Activated T-helper 1 cell treated with Interleukin-2 at 50 U/mL for 16 hours (primary cell): ENCODE results near the gene HOXD10.

Experiments used
- DNase-seq: peaks from one replicate; pipeline ENCODE4 v3.0.0-alpha.2; 2020; ENCODE audit warnings: low read depth

Gene HOXD10

DNA sequence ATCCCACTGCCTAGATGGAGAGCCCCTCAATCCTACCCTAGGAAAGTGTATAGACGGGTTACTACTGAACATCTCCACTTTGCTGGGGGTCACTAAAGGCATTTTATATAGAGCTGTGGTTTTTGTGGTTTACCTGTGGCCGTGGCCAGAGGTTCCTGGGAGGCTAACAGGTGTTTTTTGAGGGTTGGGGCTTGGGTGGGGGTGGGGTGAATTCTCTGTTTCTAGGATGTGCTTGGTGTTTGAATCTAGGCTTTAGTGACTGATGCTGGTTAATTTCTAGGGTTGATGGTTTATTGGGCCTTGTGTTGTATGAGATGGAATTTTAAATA, 20.6 kb downstream of the HOXD10 start:
- no peak for DNase-seq

DNA sequence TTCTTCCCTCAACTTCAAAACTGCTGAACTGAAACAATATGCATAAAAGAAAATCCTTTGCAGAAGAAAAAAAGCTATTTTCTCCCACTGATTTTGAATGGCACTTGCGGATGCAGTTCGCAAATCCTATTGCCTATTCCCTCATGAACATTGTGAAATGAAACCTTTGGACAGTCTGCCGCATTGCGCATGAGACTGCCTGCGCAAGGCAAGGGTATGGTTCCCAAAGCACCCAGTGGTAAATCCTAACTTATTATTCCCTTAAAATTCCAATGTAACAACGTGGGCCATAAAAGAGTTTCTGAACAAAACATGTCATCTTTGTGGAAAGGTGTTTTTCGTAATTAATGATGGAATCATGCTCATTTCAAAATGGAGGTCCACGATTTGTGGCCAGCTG, 21.3 kb downstream of the HOXD10 start:
- DNase-seq: no peak

DNA sequence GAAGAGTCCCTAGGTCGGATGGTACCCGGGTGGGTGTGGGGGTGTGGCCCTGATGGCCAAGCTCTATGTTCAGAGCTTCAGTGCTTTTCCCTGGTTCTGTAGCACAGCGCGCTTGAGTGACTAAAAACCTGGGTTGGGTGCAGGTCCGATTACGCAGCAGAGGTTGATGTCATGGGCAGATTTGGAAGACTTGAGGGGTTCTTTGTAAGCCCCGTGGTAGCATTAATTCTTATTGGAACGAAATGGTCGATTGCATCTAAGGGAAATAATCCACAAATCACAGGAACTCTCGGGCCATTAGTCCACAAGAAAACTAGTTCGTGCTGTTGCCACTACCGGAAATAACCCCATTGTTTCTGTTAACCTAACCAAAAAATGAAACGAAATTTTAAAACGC, 21.9 kb downstream of the HOXD10 start:
- no peak for DNase-seq

DNA sequence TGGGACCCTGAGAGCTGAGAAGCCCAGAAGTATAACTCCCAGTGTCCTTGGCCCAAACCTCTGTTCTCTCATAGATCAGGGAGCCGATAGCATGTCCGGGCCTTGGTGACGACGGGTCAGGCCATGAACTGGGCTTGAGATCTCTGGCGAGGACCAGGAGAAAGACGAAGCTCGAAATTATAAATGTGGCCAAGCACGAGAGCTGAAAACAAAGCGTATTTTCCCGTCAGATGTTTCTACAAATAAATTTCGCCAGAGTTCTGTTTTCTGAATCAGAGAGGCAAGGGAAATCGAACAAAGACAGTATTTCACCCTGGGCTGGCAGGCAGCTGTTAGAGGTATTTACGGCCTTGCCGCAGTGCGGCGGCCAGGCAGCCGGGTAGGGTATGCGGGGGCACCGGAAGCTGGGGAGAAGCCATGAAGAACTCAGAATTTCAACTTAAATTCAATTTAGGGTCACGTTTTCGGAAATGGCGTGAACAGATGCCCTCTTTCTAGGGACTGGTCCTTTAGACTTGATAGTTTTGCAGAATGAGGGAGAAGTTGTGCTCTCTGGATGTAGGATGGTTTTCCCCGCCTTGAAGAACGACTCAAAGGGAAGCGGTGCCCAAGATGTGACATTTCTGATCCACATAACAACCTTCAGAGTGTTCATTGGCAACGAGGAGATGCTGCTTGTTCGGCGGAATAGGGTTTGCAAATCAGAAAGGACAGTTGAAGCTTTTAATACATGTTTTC, 22.5 kb downstream of the HOXD10 start:
- no peak for DNase-seq

DNA sequence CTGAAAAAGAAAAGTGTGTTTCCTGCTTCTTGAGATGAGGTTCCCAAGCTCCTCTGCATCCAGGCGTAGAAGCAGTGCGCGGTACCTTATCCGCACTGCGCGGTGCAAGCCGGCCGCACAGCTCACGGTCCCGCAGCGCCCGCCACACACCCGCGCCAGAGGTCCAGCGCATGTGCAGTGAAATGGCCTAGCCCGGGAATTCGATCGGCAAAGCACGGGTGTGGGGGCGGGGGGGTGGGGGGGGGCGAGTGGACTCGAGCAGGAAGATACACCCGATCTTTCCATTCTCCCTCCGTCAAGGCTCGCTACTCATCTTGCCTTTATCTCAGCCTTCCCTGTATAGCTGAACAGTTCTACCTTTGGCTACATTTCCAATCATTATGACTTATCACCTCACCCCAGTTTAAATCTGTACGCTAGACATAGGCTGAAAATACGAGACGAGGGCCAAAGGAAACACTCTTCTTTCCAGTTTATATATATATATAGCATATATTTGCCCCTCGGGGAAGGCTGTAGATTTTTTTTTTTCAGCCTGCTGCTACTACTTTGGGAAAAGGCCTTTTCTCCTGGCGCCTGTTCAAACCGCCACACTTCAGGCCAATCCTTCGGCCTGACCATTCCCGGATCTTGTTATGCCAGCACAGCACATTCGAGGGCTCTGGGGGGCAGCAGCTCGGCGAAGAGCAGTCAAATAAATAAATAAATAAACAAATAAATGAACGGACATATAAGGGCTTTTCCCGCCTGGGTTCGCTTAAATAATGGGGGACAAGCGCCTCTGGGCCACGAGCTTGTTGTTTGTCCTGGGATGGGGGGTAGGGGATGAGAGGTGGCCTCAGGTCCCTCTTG, 23.3 kb downstream of the HOXD10 start:
- no peak for DNase-seq

DNA sequence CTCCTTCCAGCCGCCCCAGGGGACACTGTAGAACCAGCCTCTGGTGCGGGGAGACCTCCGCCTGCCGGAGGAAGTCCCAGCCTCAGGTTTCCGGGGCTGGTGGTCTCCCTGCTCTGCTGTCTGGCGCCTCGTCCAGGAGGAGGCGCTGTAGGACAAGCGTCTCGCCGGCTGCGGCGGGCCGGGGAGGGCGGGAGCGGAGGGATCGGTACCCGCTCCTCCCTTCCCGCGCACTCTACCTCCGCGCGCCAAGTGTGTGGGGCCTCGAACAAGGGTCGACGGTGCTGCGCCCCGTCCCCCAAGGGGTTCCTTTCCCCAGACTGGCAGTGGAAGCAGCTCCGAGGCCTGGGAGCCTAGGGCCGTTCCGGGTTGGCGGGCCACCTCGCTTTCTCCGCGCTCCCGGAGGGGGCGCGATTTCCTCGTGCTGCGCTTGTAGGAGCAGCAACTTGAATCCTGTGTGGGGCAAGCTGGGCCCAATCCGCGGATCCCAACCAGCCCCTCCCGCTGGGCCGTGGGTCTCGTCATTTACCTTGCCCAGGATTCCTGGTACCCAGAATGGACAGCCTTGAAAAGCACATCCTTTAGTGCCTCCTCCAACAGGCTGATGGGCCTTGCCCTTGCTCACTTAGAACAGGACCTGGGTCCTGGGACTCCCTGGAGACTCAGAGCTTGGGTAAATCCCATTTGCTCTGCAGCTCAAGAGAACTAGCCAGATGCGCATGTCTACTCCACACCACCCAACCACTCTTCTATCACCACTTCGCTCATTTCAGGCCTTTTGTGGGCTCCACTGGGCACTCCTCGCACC, 24.1 kb downstream of the HOXD10 start:
- no peak for DNase-seq

DNA sequence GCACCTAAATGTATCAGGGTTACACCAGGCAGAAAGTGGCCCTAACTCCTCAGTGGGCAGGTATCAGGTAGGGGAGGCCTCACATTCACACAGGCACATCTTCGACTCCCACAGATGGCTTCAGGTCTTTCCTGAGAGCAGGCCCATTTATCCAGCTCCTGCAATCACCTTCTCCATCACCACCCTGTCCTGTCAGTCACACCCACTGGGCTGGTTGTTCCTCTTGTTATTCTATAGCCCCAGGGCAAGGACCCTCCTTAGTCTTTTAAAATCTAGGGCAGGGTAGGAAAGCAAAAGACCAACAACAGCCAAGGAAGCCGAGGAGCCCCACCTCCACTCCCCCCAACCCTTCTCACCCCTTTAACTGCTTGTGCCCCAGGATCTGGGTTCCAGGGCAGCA, 25.7 kb downstream of the HOXD10 start:
- no peak for DNase-seq

DNA sequence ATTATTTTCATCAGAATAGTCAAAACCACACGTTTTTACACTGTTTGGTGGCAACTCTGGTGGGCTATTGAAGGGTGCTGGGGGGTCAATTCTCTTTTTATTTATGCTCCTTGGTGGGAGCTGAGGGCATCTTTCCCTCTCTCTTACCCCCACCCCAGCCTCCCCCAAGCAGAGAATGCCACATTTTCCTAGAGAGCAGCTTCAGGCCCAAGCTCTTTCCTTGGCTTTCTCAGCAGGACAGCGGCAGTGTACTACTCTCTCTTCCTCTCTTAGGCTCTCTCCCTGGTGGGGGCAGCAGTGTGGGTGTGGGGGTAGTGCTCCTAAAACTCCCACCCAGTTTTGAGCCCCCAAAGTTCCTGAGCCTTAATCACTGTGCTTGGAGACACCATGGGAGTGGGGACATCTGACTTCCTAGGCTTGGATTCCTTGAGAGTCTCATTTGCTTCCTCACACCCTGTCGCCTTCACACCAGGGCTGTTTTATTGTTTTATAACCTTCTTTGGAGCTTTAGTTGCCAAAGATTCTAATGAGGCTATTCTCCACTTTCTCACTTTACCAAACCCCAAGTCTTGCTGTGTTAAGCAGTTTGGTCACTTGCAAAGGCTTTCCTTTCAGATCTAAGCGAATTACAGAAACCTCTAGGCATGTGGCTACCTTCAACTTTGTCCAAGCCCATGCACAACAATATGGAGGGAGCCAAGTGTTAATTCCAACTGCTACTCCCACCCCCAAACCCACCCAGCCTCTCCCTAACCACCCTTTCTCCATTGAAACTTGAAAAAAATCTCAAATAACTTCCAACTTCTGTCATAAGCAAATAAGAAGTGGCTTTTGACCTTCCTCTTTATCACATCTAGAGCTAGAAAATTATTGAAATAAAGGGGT, 28.7 kb downstream of the HOXD10 start:
- no peak for DNase-seq

DNA sequence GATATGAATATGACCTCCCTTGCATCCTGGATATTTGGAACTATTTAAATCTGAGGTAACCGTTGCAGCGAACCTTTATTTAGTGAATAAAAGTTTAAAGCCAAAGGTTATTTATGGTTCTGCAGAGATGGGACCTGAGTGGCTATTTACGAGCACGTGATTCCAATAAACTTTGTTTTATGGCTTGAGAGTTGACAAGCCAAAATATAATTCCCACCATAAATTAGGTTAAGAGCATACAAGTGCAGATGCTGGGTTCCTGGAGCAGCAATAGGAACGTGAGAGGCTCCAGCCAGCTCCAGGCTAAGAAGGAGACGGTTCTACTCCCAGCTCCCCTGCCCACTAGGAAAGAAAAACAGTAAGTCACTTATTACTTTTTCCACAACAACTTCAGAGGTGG, 29.5 kb downstream of the HOXD10 start:
- no peak for DNase-seq

DNA sequence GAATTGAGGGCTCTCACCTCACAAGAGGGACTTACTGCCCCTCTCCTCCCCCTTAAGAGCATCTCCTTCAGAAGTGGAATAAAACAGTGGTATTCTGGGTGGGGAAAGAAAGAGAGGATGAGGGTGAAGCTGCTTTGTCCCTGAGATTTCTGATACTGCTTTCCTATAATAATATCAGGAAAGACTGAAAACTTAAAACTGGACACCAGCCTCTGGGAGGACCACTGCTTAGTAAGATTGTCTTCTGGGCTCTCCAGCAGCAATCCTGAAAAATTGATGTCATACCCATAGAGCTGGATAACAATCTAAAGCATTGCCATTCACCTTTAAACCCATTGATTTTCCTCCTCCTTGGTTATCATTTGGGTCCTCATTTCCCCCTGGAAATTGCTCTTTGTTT, 30.1 kb downstream of the HOXD10 start:
- DNase-seq: no peak

DNA sequence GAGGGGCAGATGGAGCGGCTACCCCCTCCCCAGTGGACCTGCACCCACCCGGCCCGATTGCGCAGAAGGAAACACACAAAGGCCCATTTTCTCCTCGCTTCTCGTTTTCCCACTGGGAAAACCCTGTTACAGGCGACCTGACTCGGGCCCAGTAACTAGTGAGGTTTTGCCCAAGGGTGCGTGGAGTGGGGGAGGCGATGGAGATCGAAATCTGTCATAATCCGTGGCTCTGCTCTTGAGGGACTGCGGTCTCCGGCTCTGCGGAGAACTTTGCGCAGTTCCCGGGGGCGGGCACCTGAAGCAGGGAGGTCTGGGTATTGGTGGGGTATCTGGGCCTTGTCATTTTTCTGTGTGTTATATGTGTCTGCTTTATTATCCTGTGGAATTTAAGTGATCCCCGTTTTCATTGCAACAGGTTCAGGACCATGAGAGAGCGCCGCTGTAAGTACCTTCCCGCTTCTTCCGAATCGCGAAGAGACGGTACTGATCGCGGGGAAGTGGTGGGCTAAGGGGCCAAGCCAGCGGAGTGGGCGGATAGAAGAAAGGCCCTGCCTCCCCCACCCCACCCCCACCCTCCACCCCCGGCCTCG, 30.7 kb downstream of the HOXD10 start:
- no peak for DNase-seq

DNA sequence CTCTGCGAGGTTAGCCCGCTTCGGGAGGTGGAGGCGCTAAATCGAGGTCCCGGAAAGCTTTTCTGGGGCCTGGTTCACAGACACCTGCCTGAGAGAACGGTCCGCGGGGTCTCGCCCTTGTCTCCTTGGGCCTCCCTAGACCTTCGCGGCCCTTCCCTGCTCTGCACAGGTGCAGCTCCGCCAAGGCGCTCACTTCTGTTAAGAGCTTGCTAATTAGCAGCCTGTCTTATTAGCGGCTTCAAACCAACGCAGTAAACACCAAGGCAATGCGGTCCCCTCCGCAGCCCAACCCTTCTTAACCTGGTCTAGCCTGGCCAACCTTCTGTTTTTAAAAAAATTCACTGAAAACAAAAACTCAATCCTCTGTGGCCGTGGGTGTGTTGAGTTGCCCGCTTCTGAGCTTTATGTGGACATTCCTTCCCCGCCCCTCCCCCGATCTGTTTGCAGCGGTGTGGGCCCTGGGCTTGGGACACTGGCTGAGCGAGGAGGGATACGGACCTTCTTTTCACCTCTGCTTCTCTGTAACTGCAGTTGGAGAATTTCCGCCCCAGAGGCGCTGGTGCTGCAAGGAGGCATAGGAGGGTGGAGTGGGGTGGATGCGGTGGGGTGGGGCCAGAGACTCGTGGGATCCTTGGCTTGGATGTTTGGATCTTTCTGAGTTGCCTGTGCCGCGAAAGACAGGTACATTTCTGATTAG, 31.4 kb downstream of the HOXD10 start:
- no peak for DNase-seq

DNA sequence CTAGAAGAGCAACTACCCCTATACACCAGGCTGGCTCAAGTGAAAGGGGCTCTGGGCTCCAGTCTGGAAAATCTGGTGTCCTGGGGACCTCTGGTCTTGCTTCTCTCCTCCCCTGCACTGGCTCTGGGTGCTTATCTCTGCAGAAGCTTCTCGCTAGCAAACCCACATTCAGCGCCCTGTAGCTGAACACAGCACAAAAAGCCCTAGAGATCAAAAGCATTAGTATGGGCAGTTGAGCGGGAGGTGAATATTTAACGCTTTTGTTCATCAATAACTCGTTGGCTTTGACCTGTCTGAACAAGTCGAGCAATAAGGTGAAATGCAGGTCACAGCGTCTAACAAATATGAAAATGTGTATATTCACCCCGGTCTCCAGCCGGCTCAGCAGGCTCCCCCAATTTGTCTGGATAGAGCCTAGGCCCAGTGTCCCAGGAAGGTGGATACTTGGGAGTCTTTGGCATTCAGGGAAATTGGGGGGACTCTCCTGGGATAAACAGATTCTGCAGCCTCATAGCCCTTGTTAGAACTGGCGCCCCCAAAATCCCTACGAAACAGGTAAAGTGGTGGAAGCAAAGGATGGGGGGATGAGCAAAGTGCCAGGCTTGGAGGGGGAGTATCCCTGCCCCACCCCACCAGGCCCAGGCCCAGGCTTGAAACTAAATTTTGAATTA, 32.3 kb downstream of the HOXD10 start:
- no peak for DNase-seq

DNA sequence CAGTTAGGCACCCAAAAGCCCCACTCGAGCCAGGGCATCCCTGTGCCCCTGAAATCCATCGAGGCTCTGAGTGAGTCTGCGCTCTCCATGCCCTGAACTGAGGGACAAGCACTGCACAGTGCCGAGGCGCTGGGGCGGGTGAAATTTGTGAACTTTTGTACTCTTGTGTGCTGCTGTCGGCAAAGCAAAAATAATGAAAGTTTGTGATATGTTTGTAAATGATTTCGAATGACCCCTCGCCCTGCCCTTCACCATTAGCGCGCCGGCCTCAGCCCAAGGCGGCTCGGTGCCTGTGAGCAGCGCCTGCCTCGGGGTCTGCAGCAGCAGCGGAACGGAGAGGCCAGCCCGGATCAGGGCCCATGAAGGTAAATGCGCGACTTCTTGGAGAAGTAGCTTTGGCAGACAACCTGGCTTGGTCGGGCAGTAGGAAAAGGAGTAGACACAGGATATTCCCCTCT, 32.9 kb downstream of the HOXD10 start:
- DNase-seq: no peak

DNA sequence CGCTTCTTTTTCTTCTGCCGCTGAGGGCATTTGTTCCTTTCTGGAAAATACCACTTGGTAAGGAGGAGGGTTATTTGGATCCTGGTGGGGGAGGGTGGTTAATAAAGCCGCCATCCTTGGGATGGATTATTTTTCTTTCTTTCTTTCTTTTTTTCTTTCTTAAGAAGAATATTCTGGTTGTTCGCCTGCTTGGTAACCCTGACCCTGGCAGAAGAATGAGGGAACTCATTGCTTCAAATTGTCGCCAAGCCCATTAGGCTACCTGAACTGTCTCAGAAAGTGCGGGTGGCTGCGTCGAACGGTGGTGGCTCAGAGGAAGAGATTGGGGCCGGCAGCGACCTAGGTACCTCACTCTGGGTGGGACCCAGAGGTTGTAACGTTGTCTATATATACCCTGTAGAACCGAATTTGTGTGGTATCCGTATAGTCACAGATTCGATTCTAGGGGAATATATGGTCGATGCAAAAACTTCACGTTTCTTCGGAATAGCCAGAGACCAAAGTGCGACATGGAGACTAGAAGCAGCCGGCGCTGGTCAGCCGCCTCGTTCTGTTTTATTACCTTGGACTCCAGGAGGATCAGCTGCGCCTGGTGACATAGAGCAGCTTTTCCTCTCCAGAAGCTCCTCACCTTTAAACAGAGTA, 33.5 kb downstream of the HOXD10 start:
- no peak for DNase-seq

DNA sequence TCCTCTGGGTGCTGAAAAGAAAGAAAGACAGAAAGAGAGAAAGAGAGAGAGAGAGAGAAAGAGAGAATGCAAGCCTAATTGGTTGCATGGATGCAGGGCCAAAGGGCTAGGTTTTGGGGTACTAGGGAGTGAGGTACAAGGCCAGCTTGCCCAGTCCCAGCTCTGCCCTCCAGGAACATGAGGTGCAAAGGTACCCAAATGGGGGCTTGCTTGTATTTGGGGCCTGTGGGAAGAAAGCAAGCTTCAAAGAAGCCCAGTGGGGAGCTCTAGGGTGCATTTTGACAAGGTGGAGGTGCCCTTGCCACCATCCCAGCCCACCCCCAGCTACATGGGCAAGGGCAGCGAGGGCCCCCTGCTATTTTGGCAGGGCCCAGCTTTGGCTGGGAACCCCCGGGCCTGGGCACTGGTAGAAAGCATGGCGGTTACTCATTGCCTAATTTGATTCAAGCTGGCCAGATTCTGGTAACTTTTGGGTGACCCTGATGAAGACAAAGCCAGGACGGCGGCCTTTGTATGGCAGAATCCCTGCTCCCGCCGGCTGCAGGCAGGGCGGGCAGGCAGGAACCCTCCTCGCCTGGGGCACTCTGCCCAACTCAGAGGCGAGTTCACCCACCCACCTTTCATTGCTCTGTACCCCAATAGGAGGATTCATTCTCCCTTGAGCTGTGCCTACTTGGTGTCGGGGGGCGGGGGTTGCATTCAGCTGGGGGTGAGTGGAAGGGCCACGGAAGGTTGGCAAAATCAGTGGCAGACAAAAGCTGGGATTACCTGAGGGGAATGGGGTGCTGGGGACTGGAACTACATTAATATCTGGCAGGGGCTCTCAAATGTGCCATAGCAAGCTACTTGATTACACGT, 34.2 kb downstream of the HOXD10 start:
- DNase-seq: no peak

DNA sequence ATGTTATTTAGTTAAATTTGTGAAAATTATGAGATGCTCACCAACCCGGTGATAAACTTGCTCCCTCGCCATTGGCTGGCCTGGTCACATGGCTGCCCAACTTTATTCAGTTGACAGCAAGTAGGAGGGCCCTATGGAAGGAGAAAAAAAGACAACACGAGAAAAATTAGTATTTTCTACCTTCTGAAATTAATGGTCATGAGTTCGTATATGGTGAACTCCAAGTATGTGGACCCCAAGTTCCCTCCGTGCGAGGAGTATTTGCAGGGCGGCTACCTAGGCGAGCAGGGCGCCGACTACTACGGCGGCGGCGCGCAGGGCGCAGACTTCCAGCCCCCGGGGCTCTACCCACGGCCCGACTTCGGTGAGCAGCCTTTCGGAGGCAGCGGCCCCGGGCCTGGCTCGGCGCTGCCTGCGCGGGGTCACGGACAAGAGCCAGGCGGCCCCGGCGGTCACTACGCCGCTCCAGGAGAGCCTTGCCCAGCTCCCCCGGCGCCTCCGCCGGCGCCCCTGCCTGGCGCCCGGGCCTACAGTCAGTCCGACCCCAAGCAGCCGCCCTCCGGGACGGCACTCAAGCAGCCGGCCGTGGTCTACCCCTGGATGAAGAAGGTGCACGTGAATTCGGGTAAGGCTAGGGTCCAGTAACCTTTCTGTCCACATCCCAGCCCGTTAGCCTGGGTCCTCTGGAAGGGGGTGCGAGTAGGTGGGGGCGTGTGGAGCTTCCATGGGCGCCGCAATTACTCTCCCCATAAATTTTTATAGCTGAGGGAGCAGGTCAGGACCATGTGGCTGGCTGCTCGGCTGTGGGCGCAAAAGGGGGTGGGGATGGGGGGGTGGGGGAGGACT, 35.1 kb downstream of the HOXD10 start, which contains the start of gene HOXD4:
TSS of gene HOXD4 (plus strand) at position 109 of the 846 bp plus-strand sequence. CDS start at position 193, 84 bp downstream.
- no peak for DNase-seq
